Smooth muscle cell of the umbilical artery (primary cell): ENCODE data around the gene CLRN2. TPM values are rescaled to one million over a fixed set of nuclear protein-coding genes. Genes with fewer than 3 reads are reported as not detected.

Experiments used
- total RNA-seq: library from RNA; depleted of rRNA; stranded (reverse); fragments of >200 nt; gene quantifications from 2 replicates; pipeline ENCODE4 v1.2.3, GENCODE V29; 2014

The CLRN2 gene, protein sequence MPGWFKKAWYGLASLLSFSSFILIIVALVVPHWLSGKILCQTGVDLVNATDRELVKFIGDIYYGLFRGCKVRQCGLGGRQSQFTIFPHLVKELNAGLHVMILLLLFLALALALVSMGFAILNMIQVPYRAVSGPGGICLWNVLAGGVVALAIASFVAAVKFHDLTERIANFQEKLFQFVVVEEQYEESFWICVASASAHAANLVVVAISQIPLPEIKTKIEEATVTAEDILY
- total RNA-seq, result not detected in 2 replicates

DNA sequence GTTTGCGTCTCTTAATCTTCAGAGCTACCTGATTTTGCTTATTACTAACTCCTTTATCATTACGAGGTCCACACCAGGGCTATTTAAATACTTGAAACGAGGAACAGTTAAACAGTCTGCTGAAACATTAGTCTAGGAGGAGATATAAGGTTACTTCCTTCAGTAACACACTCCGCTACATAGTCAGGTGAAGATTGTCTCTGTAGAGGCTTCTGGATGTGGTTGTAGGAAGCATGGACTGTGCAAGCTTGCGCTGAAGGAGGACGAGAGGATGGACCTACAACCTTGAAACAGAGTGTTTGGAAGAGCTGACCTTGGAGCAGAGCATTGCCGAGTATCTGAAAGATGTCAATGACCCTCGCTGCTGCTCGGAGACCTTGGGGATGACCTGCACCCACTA lies at the start of gene CLRN2:
CLRN2 (plus strand) TSS at position 301 of the 400 bp plus-strand sequence. CDS start 102 bp downstream, outside the sequence.

DNA sequence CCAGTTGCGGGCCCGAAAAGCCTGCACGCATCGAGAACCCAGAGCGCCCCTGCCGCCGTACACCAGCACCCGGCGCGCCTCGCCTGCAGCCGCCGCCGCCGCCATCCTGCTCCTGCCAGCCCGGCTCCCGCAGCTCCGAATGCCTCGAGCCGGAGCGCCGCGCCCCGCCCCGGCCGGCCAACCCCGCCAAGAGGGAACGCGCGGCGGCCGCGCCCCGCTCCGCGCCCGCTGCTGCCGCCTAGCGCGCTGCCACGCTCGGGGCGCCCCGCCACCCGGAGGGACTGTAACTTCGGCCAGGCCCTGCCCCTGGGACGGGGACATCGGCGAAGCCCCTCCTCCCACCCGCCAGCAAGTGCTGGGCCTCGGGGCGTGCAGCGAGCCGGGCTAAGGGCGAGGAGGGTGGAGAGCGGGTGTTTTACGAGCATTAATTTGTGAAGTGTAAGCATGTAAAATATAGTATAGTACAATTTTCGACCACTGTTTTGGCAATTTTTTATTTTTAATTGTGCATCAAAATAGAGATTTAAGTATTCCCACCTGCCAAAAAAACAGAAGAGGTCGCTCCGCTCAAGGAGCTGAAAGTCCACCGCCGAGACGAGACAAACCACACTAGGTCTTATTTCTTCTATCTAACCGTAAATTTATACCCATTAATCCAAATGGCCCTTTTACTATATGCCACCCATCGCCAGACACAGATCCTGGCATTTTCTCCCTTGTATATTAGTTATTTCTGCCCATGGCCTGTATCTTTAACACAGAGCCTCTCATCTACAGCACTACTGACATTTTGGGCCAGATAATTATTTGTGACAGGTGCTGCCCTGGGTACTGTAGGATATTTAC lies 2.8 kb upstream of the CLRN2 start, which contains the start of gene QDPR:
QDPR (minus strand) TSS at position 141 of the 846 bp plus-strand sequence; CDS start at position 105, 36 bp downstream.

Other genes starting within 250 kb of the CLRN2 start
- 19.4 and 22.3 TPM in 2 replicates for gene QDPR, start 3.1 kb upstream of the CLRN2 start, total RNA-seq
- 78.1 and 96.5 TPM in 2 replicates for gene LAP3, start 62.0 kb downstream of the CLRN2 start, total RNA-seq
- 7.8 and 10.1 TPM in 2 replicates for gene MED28, start 99.5 kb downstream of the CLRN2 start, total RNA-seq